HG03175 (cell line): ENCODE measurements around the gene AIP.
"Not testable (repeated sequence)": the region's sequence is repeated elsewhere in the genome, so short reads cannot be mapped to it uniquely, and the experiment has no call there.

Source experiments
- ATAC-seq: cut with Tn5 transposase; IDR thresholded peaks from one replicate; pipeline ENCODE4 v1.9.1; 2021; ENCODE audit warnings: mild to moderate bottlenecking, moderate library complexity; ENCODE audit not compliant: unreplicated experiment

AIP gene

GRCh38 chr11:67505605-67506396, 23.0 kb downstream of the AIP start:
- ATAC-seq = no peak

DNA sequence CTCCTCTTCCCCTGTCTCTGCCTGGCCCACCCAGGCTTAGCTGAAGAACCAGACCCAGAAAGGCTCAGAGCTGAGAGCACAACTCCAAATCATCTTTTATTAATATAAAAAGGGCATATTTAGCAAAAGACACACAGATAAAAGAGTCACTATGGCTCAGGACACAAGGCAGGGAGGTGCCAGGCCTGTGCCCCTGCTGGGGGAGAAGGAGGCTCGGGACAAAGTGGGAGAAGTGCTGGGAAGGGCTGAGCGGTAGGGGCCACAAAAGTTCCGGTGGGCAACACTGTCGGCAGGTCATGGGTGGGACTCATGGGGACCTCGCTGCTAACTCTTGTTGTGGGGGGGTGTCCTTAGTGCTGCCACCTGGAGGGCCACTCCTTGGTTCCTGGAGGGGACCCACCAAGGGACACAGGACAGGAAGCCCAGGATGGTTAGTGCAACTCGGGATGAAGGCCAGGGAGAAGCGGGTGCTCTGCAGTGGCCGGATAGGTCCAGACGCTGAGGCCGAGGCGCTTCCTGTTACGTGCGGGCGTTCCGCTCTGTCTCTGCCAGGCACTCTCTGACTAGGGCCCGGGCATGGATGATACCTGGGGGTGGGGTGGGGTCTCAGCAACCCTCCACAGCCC, 23.7 kb downstream of the AIP start:
- no peak for ATAC-seq

- no peak for ATAC-seq
Measured at GRCh38 chr11:67507242-67507863, 24.5 kb downstream of the AIP start.

GRCh38 chr11:67507864-67508485, 25.1 kb downstream of the AIP start, which contains the start of gene CDK2AP2:
CDK2AP2 (minus strand) TSS chr11:67508162; CDS start chr11:67508082, 80 bp downstream.
- ATAC-seq = peak; percentile 72

DNA sequence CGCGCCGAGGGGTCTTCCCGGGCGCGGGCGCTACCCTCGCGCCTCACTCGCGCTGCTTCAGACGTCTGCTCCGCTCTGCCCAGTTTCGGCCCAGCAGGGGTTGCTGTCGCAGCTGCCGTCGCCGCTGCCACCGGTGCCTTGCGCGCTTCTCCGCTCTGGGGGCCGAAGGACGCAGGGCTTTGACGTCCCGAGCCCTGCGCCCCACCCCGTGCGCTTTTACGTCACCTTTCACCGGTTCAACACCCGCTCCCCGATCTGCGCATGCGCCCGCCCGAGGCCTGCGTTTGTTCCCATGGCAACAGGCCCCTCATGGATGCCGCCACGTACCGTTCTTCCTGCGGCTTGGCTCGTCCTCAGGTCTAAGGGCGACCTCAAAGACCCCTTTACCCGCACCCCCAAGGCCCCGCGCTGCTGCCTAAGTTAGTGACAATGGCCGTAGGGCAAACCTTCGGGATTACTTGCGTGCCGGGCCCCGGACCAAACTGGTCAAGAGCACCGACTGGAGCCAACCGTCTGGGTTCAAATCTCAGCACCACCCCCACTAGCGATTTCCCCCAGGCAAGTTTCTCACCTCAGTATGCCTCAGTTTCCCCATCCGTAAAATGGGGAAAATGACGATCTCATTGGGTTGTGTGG, 25.8 kb downstream of the AIP start:
- ATAC-seq = peak; percentile 49

DNA sequence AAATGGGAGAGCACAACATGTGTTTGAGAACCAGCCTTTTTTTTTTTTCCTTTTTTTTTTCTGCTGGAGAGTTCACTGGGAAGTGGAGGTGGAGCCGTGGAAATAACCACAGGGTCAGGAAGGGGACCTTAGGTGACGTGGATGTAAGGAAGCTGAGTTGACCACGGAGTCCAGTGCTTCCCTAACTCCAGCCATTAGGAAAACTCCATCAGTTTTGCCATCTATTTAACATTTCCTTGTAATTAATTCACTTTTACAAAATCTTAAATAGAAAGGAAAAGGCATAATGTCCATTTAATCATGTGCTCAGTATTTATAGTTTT, 27.2 kb downstream of the AIP start:
- ATAC-seq = no peak

DNA sequence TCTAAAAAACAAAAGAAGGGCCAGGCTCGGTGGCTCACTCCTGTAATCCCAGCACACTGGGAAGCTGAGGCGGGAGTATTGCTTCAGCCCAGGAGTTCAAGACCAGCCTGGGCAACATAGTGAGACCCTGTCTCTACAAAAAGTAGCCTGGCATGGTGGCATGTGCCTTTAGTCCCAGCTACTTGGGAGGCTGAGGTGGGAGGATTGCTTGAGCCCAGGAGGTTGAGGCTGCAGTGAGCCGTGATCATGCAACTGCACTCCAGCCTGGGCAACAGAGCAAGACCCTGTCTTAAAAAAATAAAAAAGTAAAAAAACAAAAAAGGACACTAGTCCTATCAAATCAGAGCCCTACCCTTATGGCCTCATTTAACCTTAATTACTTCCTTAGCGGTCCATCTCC, 28.7 kb downstream of the AIP start:
- not testable (repeated sequence) for ATAC-seq

GRCh38 chr11:67514116-67514515, 31.3 kb downstream of the AIP start:
- no peak for ATAC-seq

GRCh38 chr11:67516806-67517205, 34.0 kb downstream of the AIP start:
- ATAC-seq = no peak

GRCh38 chr11:67517784-67518552, 35.1 kb downstream of the AIP start:
- no peak for ATAC-seq

DNA sequence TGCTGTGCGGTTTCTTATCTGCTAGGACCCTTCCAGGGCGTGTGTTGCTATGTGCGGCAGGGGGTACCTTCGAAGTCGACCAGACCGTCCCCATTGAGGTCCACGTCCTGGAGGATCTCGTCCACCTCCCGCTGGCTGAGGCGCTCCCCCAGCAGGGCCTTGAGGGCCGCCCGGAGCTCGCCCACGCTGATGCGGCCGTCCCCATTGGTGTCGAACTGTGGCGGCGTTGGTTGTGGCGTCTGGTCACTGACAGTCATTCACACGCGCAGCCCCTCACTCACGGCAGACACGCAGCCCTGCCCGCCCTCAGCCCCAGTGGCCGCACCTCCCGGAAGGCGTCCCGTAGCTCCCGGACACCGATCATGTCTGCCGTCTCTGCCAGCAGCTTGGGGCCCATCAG, 36.9 kb downstream of the AIP start:
- no peak for ATAC-seq

DNA sequence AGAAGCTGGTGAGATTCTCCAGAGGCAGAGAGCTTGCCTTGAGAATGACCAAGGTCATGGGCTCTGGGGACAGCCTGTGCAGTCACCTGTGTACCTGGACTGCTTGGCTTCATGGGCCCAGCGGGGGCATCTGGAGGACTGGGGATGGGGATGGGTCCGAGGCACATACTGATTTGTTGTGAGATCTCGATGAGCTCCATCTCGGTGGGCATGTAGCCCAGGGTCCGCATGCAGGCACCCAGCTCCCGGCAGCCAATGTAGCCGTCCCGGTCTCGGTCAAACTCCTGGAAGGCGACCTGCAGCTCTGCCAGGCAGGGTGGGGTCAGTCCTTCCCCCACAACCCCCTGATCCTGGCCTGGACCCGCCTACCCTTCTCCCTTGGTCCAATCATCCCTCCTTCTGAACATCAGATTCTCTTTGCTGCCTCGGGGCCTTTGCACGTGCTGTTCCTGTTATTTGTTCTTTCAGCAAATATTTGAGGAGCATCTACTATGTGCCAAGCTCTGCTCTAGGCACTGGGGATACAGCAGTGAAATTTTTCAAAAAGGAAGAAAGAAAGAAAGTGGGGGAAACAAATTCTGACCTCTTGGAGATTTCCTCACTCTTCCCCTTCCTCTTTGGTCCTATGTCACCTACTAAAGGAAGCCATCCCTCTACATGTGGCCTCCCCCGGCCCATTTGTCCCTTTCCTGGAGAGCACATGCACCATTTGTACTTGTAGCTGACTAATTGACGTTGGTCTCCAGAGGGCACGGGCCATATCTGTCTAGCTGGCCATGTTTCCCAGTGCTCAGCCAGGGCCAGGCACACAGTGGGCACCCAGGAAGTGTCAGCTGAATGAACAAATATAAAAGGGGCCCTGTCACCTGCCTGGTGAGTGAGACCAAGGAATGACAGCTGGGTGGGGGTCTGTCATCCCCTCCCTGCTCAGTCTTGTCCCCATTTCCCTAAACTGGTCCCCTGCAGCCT, 38.3 kb downstream of the AIP start:
- no peak for ATAC-seq

GRCh38 chr11:67521924-67522323, 39.1 kb downstream of the AIP start:
- no peak for ATAC-seq

- ATAC-seq = no peak
Measured at GRCh38 chr11:67522338-67522737, 39.5 kb downstream of the AIP start.

GRCh38 chr11:67522844-67523555, 40.2 kb downstream of the AIP start, which contains the start of gene CABP2:
CABP2 (minus strand) TSS chr11:67523446; CDS start chr11:67523326, 120 bp downstream.
- ATAC-seq = no peak

GRCh38 chr11:67523556-67524479, 41.0 kb downstream of the AIP start:
- no peak for ATAC-seq

GRCh38 chr11:67524480-67524808, 41.6 kb downstream of the AIP start:
- no peak for ATAC-seq
